SK-N-SH (cell line): ENCODE data around the gene UBTD2. TPM values are rescaled to one million over a fixed set of nuclear protein-coding genes. Genes with fewer than 3 reads are reported as not detected.

ENCODE experiments used
- CTCF ChIA-PET: fragments of 300-600, 350-600 bp; formaldehyde crosslinking; extraction: SDS; loops from one replicate; lab custom pipeline; 2021; lab: Yijun Ruan, JAX
- POLR2A ChIA-PET: fragments of 350-600 bp; sonication (Branson Sonifier 250); formaldehyde crosslinking; extraction: SDS; loops from one replicate; lab custom pipeline; 2020; ENCODE audit warnings: antibody characterized with exemption, inconsistent platforms; lab: Yijun Ruan, JAX
- DNase-seq: peaks from one replicate; pipeline ENCODE4 v3.0.0; 2012
- H2AFZ ChIP-seq: fragments of 200-600 bp; sonication (generic); 2 replicates; pipeline ENCODE4 v1.8.1; 2016; ENCODE audit warnings: antibody characterized with exemption, mild to moderate bottlenecking, low read depth
- H3F3A ChIP-seq: fragments of 200-600 bp; sonication (generic); replicated peaks from 2 replicates; pipeline ENCODE3; 2016; ENCODE audit warnings: antibody characterized with exemption, mild to moderate bottlenecking; ENCODE audit not compliant: insufficient read depth
- H3K27ac ChIP-seq, 2 experiments: fragments of 200-500 bp in 1 of 2; fragments of 200-600 bp in 1 of 2; sonication (Bioruptor generic) in 1 of 2; sonication (generic), shearing (Covaris generic) in 1 of 2; 2 replicates each; pipeline versions ENCODE4 v1.5.1 to v1.6.1; 2014 to 2016; ENCODE audit warnings: low read depth in 2 of 2, inconsistent platforms in 1 of 2, low read length in 1 of 2, mild to moderate bottlenecking in 1 of 2, mixed read lengths in 1 of 2
- H3K27me3 ChIP-seq: fragments of 200-600 bp; sonication (generic), shearing (Covaris generic); 2 replicates; pipeline ENCODE4 v1.6.1; 2016; ENCODE audit warnings: mixed run types; ENCODE audit not compliant: insufficient read depth
- H3K36me3 ChIP-seq, 2 experiments: fragments of 200-500 bp in 1 of 2; fragments of 200-600 bp in 1 of 2; sonication (Bioruptor generic) in 1 of 2; sonication (generic) in 1 of 2; replicated peaks in 1 of 2; 2 replicates each; pipeline versions ENCODE3 to v1.5.1; 2014 to 2016; ENCODE audit warnings: low read length in 1 of 2, mild to moderate bottlenecking in 1 of 2; ENCODE audit not compliant: insufficient read depth in 2 of 2, control insufficient read depth in 1 of 2
- H3K4me1 ChIP-seq, 2 experiments: fragments of 200-500 bp in 1 of 2; fragments of 200-600 bp in 1 of 2; sonication (Bioruptor generic) in 1 of 2; sonication (generic), shearing (Covaris generic) in 1 of 2; 2 replicates each; pipeline versions ENCODE4 v1.5.1 to v1.6.1; 2014 to 2016; ENCODE audit warnings: low read depth in 1 of 2, low read length in 1 of 2, mixed run types in 1 of 2; ENCODE audit not compliant: insufficient read depth in 2 of 2, control insufficient read depth in 1 of 2
- H3K4me2 ChIP-seq: fragments of 200-600 bp; sonication (generic), shearing (Covaris generic); 2 replicates; pipeline ENCODE4 v1.6.1; 2017; ENCODE audit warnings: mixed run types
- H3K4me3 ChIP-seq, 2 experiments: fragments of 200-500 bp in 1 of 2; fragments of 200-600 bp in 1 of 2; sonication (Bioruptor generic) in 1 of 2; sonication (generic), shearing (Covaris generic) in 1 of 2; 2 replicates each; pipeline versions ENCODE4 v1.5.1 to v1.8.1; 2014 to 2016; ENCODE audit warnings: low read depth in 2 of 2, inconsistent platforms in 1 of 2, low read length in 1 of 2, mild to moderate bottlenecking in 1 of 2, mixed read lengths in 1 of 2, moderate library complexity in 1 of 2
- H3K79me2 ChIP-seq: fragments of 200-600 bp; sonication (generic); 2 replicates; pipeline ENCODE4 v1.8.1; 2017; ENCODE audit warnings: mild to moderate bottlenecking; ENCODE audit not compliant: insufficient read depth
- H3K9ac ChIP-seq: fragments of 200-600 bp; sonication (generic); 2 replicates; pipeline ENCODE4 v1.6.1; 2017; ENCODE audit warnings: mixed run types
- H3K9me2 ChIP-seq: fragments of 200-600 bp; sonication (generic); 2 replicates; pipeline ENCODE4 v1.6.1; 2017; ENCODE audit warnings: mixed run types
- H3K9me3 ChIP-seq: fragments of 200-600 bp; sonication (generic); 2 replicates; pipeline ENCODE4 v1.6.1; 2017; ENCODE audit warnings: mixed run types, mild to moderate bottlenecking, moderate library complexity
- H4K20me1 ChIP-seq: fragments of 200-600 bp; sonication (generic); 2 replicates; pipeline ENCODE4 v1.6.1; 2017; ENCODE audit warnings: mild to moderate bottlenecking, mixed run types; ENCODE audit not compliant: insufficient read depth
- FOXJ3 ChIP-seq: sonication (generic); formaldehyde crosslinking; IDR thresholded peaks from 2 replicates; pipeline ENCODE4 v1.5.1; 2020; ENCODE audit warnings: mild to moderate bottlenecking, missing genetic modification reagents
- FOXM1 ChIP-seq: IDR thresholded peaks from 2 replicates; pipeline ENCODE4 v1.4.0; 2012; ENCODE audit warnings: low read depth, mild to moderate bottlenecking
- MXI1 ChIP-seq: IDR thresholded peaks from 2 replicates; pipeline ENCODE4 v1.6.1; 2012; ENCODE audit warnings: mild to moderate bottlenecking, low read depth, low read length, improper control_type of control experiment
- NFIC ChIP-seq: IDR thresholded peaks from 2 replicates; pipeline ENCODE4 v1.4.0; 2012; ENCODE audit warnings: borderline replicate concordance
- NRF1 ChIP-seq: IDR thresholded peaks from 2 replicates; pipeline ENCODE4 v1.6.1; 2012; ENCODE audit warnings: low read depth, mild to moderate bottlenecking, low read length
- WGBS: methylation state at CpG from one replicate; pipeline ENCODE4 v1.1.6; 2017; ENCODE audit warnings: low lambda C conversion rate; 5-methylcytosine and 5-hydroxymethylcytosine counted together
- polyA plus RNA-seq, 3 experiments: library from polyadenylated mRNA; depleted of rRNA; stranded (reverse); fragments of >200 nt; gene quantifications; 2 replicates each; pipeline ENCODE4 v1.2.3, GENCODE V29; 2012
- TF ChIP-seq, protein P1 (sequence below): IDR thresholded peaks from 2 replicates; pipeline ENCODE4 v1.4.0; 2012; ENCODE audit warnings: low read depth, borderline replicate concordance
- TF ChIP-seq, protein P2 (sequence below): fragments of 150-350 bp; IDR thresholded peaks from 2 replicates; pipeline ENCODE4 v1.6.1; 2016; ENCODE audit warnings: mild to moderate bottlenecking, low read depth, low read length
- TF ChIP-seq, protein P3 (sequence below): fragments of 150-350 bp; IDR thresholded peaks from 2 replicates; pipeline ENCODE4 v1.6.1; 2017; ENCODE audit warnings: antibody characterized with exemption, low read length, low read depth, borderline replicate concordance
- TF ChIP-seq, protein P4 (sequence below): IDR thresholded peaks from 2 replicates; pipeline ENCODE4; 2012

The UBTD2 gene
- polyA plus RNA-seq, 1 of the 3 experiments (the other 2 are of a cell fraction), result 13.8 TPM

DNA sequence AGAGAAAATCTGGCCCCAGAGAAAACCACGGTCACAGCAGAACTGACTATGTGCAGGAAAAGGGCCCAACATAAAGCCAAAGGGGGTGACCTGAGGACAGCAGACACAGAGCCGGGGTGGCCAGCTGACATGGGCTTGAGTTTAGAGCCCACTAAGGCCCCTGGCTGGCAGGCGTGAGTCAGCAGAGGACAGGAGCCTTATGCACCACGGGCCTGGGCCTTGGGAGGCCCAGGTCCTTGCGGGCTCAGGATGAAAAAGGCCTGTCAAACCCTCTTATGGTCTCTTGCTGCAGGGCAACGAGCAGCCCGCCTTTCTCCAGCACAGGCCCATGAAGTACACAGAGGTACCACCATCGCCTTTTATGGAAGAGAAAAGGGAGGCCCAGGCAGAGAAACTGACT is 115.3 kb downstream of the UBTD2 start:
- H3F3A ChIP-seq, result no peaks in the 10 kb centered on the region
- TF ChIP-seq, protein P1, sequence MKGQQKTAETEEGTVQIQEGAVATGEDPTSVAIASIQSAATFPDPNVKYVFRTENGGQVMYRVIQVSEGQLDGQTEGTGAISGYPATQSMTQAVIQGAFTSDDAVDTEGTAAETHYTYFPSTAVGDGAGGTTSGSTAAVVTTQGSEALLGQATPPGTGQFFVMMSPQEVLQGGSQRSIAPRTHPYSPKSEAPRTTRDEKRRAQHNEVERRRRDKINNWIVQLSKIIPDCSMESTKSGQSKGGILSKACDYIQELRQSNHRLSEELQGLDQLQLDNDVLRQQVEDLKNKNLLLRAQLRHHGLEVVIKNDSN, result no peak
- no peak for TF ChIP-seq NFIC
- TF ChIP-seq, all 33 proteins: peak for 0
- Histone ChIP-seq H3K4me2 (no peak overlapping the region), H4K20me1 (peaks cover 7% of the 10 kb centered on the region), H3K9me3 (no peaks in the 10 kb centered on the region), H3K27ac (no peak overlapping the region), H2AFZ (no peak overlapping the region), H3K79me2 (peaks cover 12% of the 10 kb centered on the region), H3K27me3 (no peaks in the 10 kb centered on the region), H3K9ac (no peak overlapping the region), H3K36me3 (no peaks in the 10 kb centered on the region), H3K4me1 (peaks cover 0 to 4% of the 10 kb centered on the region in 2 experiments; a peak in 1 of 4 replicates), H3K4me3 (no peak overlapping the region), H3K9me2 (no peaks in the 10 kb centered on the region)
- ChIA-PET POLR2A (no interaction called here), CTCF (interaction anchor here (1.3 kb wide), 1 partner anchor 20 kb away, joined by 4 read pairs; the partner anchor contains the start of gene STK10)
- DNase-seq, result no peak
- 67% methylated on average over 5 of the region's 8 CpGs for WGBS

DNA sequence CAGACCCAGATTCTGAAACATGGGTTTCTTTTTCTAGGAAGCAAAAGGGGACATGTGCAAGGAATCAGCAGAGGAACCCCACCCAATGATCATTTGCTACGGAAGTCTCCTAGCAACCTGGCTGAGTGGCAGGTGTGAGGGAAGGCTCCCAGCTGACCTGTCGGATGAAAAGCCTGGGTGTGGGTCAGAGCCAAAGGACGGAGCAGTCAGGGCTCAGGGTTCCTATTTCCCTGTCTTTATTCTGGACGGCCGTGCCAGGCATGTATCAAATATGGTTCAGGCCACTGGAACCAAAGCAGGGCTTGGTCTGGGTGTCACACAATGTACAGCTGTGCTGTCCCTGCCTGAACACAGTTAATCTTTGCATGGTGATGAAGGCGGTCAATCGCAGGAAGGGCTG is 115.7 kb downstream of the UBTD2 start:
- no peak for TF ChIP-seq NRF1
- TF ChIP-seq, protein P2, sequence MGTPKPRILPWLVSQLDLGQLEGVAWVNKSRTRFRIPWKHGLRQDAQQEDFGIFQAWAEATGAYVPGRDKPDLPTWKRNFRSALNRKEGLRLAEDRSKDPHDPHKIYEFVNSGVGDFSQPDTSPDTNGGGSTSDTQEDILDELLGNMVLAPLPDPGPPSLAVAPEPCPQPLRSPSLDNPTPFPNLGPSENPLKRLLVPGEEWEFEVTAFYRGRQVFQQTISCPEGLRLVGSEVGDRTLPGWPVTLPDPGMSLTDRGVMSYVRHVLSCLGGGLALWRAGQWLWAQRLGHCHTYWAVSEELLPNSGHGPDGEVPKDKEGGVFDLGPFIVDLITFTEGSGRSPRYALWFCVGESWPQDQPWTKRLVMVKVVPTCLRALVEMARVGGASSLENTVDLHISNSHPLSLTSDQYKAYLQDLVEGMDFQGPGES, result no peak
- TF ChIP-seq, all 33 proteins: peak for 0
- Histone ChIP-seq H3F3A (no peaks in the 10 kb centered on the region), H3K27me3 (no peaks in the 10 kb centered on the region), H2AFZ (no peak overlapping the region), H4K20me1 (peaks cover 7% of the 10 kb centered on the region; the same call in 1 of the 2 replicates), H3K4me2 (no peak overlapping the region), H3K36me3 (no peaks in the 10 kb centered on the region), H3K79me2 (peaks cover 12% of the 10 kb centered on the region), H3K4me3 (no peak overlapping the region), H3K9ac (no peak overlapping the region), H3K9me2 (no peaks in the 10 kb centered on the region), H3K4me1 (no peaks in the 10 kb centered on the region; a peak in 1 of 4 replicates), H3K27ac (no peak overlapping the region), H3K9me3 (no peaks in the 10 kb centered on the region)
- CTCF ChIA-PET, result interaction anchor here (1.3 kb wide), 1 partner anchor 21 kb away, joined by 4 read pairs; the partner anchor contains the start of gene STK10
- POLR2A ChIA-PET, result no interaction called here
- DNase-seq, result no peak
- WGBS, result 93% methylated on average over 6 of the region's 7 CpGs

DNA sequence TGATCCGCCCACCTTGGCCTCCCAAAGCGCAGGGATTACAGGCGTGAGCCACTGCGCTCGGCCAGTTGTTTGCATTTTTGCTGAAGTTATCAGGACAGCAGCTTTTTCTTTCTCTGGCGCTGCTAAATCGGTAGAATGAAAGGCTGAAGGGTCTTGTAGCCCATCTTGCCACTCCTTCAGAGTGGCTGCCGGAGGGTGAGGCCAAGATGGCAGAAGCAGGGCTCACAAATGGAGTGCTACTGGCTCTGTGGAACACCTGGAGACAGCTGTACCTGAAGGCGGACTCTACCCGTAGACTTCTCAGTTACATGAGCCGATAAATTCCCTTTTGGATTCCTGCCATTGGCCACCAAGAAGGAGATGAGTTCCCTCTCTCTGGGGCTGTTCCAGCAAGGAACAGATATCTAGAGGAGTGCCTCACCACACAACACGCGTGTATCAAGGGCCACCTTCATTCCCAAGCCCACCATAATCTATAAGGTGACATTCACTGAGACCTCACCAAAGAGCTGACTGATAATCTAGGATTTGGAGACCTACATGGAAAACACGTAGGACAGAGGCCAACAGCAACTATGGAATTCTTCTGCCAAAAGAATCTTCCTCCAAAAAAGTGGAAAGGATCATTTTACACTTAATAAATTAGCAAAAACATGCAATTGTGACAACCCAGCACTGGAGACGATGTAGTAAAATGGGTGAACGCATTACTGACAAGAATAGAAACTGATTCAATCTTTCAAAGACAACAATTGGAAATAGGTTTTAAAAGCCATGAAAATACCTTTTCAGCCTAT is 117.3 kb downstream of the UBTD2 start:
- Histone ChIP-seq H3K27ac (no peak overlapping the region), H3K4me1 (no peaks in the 10 kb centered on the region; a peak in 1 of 4 replicates), H3K79me2 (peaks cover 6% of the 10 kb centered on the region), H3K9me3 (no peaks in the 10 kb centered on the region), H3K36me3 (no peaks in the 10 kb centered on the region), H3F3A (no peaks in the 10 kb centered on the region), H3K9me2 (no peaks in the 10 kb centered on the region), H3K9ac (no peak overlapping the region), H2AFZ (no peak overlapping the region), H3K4me2 (no peak overlapping the region), H3K27me3 (no peaks in the 10 kb centered on the region), H3K4me3 (no peak overlapping the region), H4K20me1 (peaks cover 12% of the 10 kb centered on the region; the same call in 1 of the 2 replicates)
- TF ChIP-seq MXI1 (no peak), FOXJ3 (CRISPR knock-in tag) (no peak), FOXM1 (no peak)
- TF ChIP-seq, protein P3, sequence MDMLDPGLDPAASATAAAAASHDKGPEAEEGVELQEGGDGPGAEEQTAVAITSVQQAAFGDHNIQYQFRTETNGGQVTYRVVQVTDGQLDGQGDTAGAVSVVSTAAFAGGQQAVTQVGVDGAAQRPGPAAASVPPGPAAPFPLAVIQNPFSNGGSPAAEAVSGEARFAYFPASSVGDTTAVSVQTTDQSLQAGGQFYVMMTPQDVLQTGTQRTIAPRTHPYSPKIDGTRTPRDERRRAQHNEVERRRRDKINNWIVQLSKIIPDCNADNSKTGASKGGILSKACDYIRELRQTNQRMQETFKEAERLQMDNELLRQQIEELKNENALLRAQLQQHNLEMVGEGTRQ, result no peak
- TF ChIP-seq, protein P4, sequence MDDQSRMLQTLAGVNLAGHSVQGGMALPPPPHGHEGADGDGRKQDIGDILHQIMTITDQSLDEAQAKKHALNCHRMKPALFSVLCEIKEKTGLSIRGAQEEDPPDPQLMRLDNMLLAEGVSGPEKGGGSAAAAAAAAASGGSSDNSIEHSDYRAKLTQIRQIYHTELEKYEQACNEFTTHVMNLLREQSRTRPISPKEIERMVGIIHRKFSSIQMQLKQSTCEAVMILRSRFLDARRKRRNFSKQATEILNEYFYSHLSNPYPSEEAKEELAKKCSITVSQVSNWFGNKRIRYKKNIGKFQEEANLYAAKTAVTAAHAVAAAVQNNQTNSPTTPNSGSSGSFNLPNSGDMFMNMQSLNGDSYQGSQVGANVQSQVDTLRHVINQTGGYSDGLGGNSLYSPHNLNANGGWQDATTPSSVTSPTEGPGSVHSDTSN, result no peak
- ChIA-PET POLR2A (no interaction called here), CTCF (interaction anchor here (1.4 kb wide), 1 partner anchor 13 kb away, joined by 3 read pairs; no protein-coding TSS in a partner anchor)
- DNase-seq, result no peak
- 85% methylated on average over 15 of the region's 16 CpGs for WGBS
